GM10248 (cell line): ENCODE results near the gene HORMAD2.

Experiments
- CTCF ChIA-PET: fragments of 300-600 bp; sonication (Branson Sonifier 250); formaldehyde crosslinking; extraction: SDS; loops from one replicate; lab custom pipeline; 2021; ENCODE audit warnings: antibody characterized with exemption; lab: Yijun Ruan, JAX
- POLR2A ChIA-PET: fragments of 350-650 bp; sonication (Branson Sonifier 250); formaldehyde crosslinking; extraction: SDS; loops from one replicate; lab custom pipeline; 2020; ENCODE audit warnings: antibody characterized with exemption; lab: Yijun Ruan, JAX
- DNase-seq: peaks from one replicate; pipeline ENCODE4 v3.0.0; 2012; ENCODE audit errors: extremely low spot score
- CTCF ChIP-seq: IDR thresholded peaks from 2 replicates; pipeline ENCODE4 v1.5.1; 2012; ENCODE audit warnings: mild to moderate bottlenecking, low read depth; ENCODE audit errors: extremely low read depth, missing control alignments, control extremely low read depth

Gene HORMAD2

GRCh38 chr22:30170129-30170528 lies 89.9 kb downstream of the HORMAD2 start:
- POLR2A ChIA-PET = no interaction called here
- CTCF ChIA-PET = interaction anchor here (0.8 kb wide), 1 partner anchor 50 kb away, joined by 3 read pairs; no protein-coding TSS in a partner anchor
- TF ChIP-seq CTCF = no peak

GRCh38 chr22:30171008-30171407 lies 90.7 kb downstream of the HORMAD2 start:
- ChIA-PET CTCF (no interaction called here), POLR2A (no interaction called here)
- no peak for DNase-seq
- TF ChIP-seq CTCF = no peak

More at GRCh38 chr22:30170129-30170528, 89.9 kb downstream of the HORMAD2 start:
- no peak for DNase-seq

GRCh38 chr22:30175690-30176288 lies 95.5 kb downstream of the HORMAD2 start:
- POLR2A ChIA-PET = no interaction called here
- CTCF ChIA-PET = interaction anchor here (0.9 to 1.3 kb wide), 4 partner anchors 10 to 113 kb away, joined by 3 read pairs; no protein-coding TSS in a partner anchor
- no peak for DNase-seq
- TF ChIP-seq CTCF = no peak

- ChIA-PET CTCF (interaction anchor here (0.9 to 1.3 kb wide), 4 partner anchors 9 to 112 kb away, joined by 3 read pairs; no protein-coding TSS in a partner anchor), POLR2A (no interaction called here)
- DNase-seq = no peak
- no peak for TF ChIP-seq CTCF
Measured at GRCh38 chr22:30176431-30176830, 96.2 kb downstream of the HORMAD2 start.

- CTCF ChIA-PET = interaction anchor here (0.8 to 1.5 kb wide), 2 partner anchors 14 to 21 kb away, joined by 4 read pairs; no protein-coding TSS in a partner anchor
- no peak for TF ChIP-seq CTCF
- no peak for DNase-seq
- POLR2A ChIA-PET = no interaction called here
Measured at GRCh38 chr22:30178181-30179126, 98.2 kb downstream of the HORMAD2 start.

GRCh38 chr22:30180616-30181015 lies 100.4 kb downstream of the HORMAD2 start:
- no peak for DNase-seq
- CTCF ChIA-PET = interaction anchor here (0.9 kb wide), 1 partner anchor 73 kb away, joined by 5 read pairs; no protein-coding TSS in a partner anchor
- TF ChIP-seq CTCF = no peak
- POLR2A ChIA-PET = no interaction called here
